HL-60 (cell line): ENCODE results near the gene FERMT3.

ENCODE experiments used
- DNase-seq, 2 experiments: peaks; one replicate each; pipeline ENCODE4 v3.0.0-alpha.2; 2010 to 2020; ENCODE audit warnings: low read depth in 1 of 2, low spot score in 1 of 2
- H3K27ac ChIP-seq: fragments of 250-450 bp; sonication (Bioruptor Pico); replicated peaks from 2 replicates; pipeline ENCODE4 v1.5.1; 2020; ENCODE audit warnings: mild to moderate bottlenecking, moderate library complexity
- H3K27me3 ChIP-seq: fragments of 250-450 bp; sonication (Bioruptor Pico); 2 replicates; pipeline ENCODE4 v1.5.1; 2021; ENCODE audit warnings: mild to moderate bottlenecking, moderate library complexity; ENCODE audit not compliant: insufficient read depth, poor library complexity, severe bottlenecking
- H3K4me3 ChIP-seq: replicated peaks from 2 replicates; pipeline ENCODE4 v1.5.1; 2011; ENCODE audit warnings: mild to moderate bottlenecking, control low read depth, low read length; ENCODE audit not compliant: insufficient read depth
- CTCF ChIP-seq: IDR thresholded peaks from one replicate; pipeline ENCODE4 v1.5.1; 2011; ENCODE audit warnings: low read length, control low read depth, inconsistent platforms; ENCODE audit not compliant: insufficient read depth
- GABPA ChIP-seq: IDR thresholded peaks from 2 replicates; pipeline ENCODE4 v1.6.1; 2012; ENCODE audit warnings: low read depth
- POLR2AphosphoS5 ChIP-seq: IDR thresholded peaks from 2 replicates; pipeline ENCODE4 v1.6.1; 2012; ENCODE audit warnings: low read depth
- REST ChIP-seq: IDR thresholded peaks from 2 replicates; pipeline ENCODE4 v1.6.1; 2012; ENCODE audit warnings: low read depth; ENCODE audit not compliant: insufficient replicate concordance
- SPI1 ChIP-seq: IDR thresholded peaks from 2 replicates; pipeline ENCODE4 v1.6.1; 2012; ENCODE audit warnings: low read depth, mild to moderate bottlenecking, borderline replicate concordance

FERMT3 gene

GRCh38 chr11:64255135-64256128 lies 48.9 kb downstream of the FERMT3 start:
- DNase-seq, result no peak
- Histone ChIP-seq H3K27ac (no peak overlapping the region), H3K27me3 (no peaks in the 10 kb centered on the region), H3K4me3 (no peak overlapping the region)
- no peak for TF ChIP-seq GABPA
- TF ChIP-seq REST, result no peak

GRCh38 chr11:64256300-64256699 lies 49.8 kb downstream of the FERMT3 start:
- DNase-seq, result no peak
- H3K27ac ChIP-seq, result no peak overlapping the region
- H3K27me3 ChIP-seq, result no peaks in the 10 kb centered on the region
- no peak for TF ChIP-seq CTCF
- no peak for TF ChIP-seq GABPA
- TF ChIP-seq REST, result no peak
- no peak for TF ChIP-seq POLR2AphosphoS5
- no peak for TF ChIP-seq SPI1
- no peak overlapping the region for H3K4me3 ChIP-seq

- H3K4me3 ChIP-seq, result no peak overlapping the region
- no peak overlapping the region for H3K27ac ChIP-seq
- H3K27me3 ChIP-seq, result no peaks in the 10 kb centered on the region
- TF ChIP-seq GABPA, result no peak
- TF ChIP-seq CTCF, result no peak
- no peak for TF ChIP-seq SPI1
- DNase-seq, result no peak
Observed at GRCh38 chr11:64258356-64258755, 51.8 kb downstream of the FERMT3 start.

- DNase-seq, result no peak
- Histone ChIP-seq H3K27ac (no peak overlapping the region), H3K4me3 (no peak overlapping the region), H3K27me3 (no peaks in the 10 kb centered on the region)
- TF ChIP-seq REST, result no peak
- no peak for TF ChIP-seq SPI1
- no peak for TF ChIP-seq POLR2AphosphoS5
- no peak for TF ChIP-seq GABPA
- no peak for TF ChIP-seq CTCF
Observed at GRCh38 chr11:64258946-64259532, 52.5 kb downstream of the FERMT3 start.
